ENCODE data around the gene NOP14. TPM values are rescaled to one million over a fixed set of nuclear protein-coding genes. Genes with fewer than 3 reads are reported as not detected.

Gene NOP14
- total RNA-seq, 1 donor from 2014 or later: 28.5 TPM

- H3K36me3 Mint-ChIP-seq: peaks cover 22% of the 10 kb centered on the region
- H3K27ac Mint-ChIP-seq: no peak overlapping the region
- H3K9me3 Mint-ChIP-seq: no peaks in the 10 kb centered on the region
- DNase-seq (ENCODE audit: low spot score in 2 of 2, unreplicated experiment in 2 of 2): peak in 1 of 2 experiments; percentile 20
- no peak overlapping the region for H3K4me3 Mint-ChIP-seq
- TF ChIP-seq, protein P1, sequence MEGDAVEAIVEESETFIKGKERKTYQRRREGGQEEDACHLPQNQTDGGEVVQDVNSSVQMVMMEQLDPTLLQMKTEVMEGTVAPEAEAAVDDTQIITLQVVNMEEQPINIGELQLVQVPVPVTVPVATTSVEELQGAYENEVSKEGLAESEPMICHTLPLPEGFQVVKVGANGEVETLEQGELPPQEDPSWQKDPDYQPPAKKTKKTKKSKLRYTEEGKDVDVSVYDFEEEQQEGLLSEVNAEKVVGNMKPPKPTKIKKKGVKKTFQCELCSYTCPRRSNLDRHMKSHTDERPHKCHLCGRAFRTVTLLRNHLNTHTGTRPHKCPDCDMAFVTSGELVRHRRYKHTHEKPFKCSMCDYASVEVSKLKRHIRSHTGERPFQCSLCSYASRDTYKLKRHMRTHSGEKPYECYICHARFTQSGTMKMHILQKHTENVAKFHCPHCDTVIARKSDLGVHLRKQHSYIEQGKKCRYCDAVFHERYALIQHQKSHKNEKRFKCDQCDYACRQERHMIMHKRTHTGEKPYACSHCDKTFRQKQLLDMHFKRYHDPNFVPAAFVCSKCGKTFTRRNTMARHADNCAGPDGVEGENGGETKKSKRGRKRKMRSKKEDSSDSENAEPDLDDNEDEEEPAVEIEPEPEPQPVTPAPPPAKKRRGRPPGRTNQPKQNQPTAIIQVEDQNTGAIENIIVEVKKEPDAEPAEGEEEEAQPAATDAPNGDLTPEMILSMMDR (IDR thresholded peaks at IDR 0.05; ENCODE audit: unreplicated experiment): no peak
- H3K4me1 Mint-ChIP-seq: peaks cover 13% of the 10 kb centered on the region
- no peaks in the 10 kb centered on the region for H3K27me3 Mint-ChIP-seq (ENCODE audit: low read depth)
Measured at GRCh38 chr4:2930758-2931511, 32.3 kb downstream of the NOP14 start.

- DNase-seq (ENCODE audit: low spot score in 2 of 2, unreplicated experiment in 2 of 2): peak in 1 of 2 experiments; percentile 12
- Mint-ChIP-seq H3K27ac (no peak overlapping the region), H3K4me1 (peaks cover 7% of the 10 kb centered on the region), H3K4me3 (no peak overlapping the region), H3K36me3 (peaks cover 22% of the 10 kb centered on the region), H3K27me3 (ENCODE audit: low read depth) (no peaks in the 10 kb centered on the region), H3K9me3 (no peaks in the 10 kb centered on the region)
- TF ChIP-seq, protein P1 (IDR thresholded peaks at IDR 0.05; ENCODE audit: unreplicated experiment): no peak
Measured at GRCh38 chr4:2930135-2930757, 33.0 kb downstream of the NOP14 start.

DNA sequence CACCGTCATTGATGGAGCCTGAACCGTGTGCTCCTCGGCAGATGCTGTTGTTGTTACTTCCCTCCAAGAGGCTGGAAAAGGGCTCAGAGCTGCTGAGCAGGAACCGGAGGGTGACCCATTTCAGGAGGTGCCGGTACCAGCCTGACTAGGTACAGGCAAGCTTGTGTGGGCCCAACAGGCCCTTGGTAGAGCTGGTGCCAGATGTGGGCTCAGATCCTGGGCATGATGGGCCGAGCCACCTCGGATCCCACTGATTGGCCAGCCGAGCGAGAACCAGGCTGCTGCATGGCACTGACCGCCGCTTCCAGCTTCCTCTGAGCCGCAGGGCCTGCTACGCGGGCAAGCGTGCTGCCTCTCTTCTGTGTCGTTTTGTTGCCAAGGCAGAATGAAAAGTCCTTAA is 33.7 kb downstream of the NOP14 start:
- Mint-ChIP-seq H3K27ac (no peak overlapping the region), H3K36me3 (peaks cover 22% of the 10 kb centered on the region), H3K4me3 (no peak overlapping the region), H3K27me3 (ENCODE audit: low read depth) (no peaks in the 10 kb centered on the region), H3K4me1 (peaks cover 7% of the 10 kb centered on the region), H3K9me3 (no peaks in the 10 kb centered on the region)
- peak in 1 of 2 experiments; percentile 7 for DNase-seq (ENCODE audit: low spot score in 2 of 2, unreplicated experiment in 2 of 2)
- TF ChIP-seq, protein P1 (IDR thresholded peaks at IDR 0.05; ENCODE audit: unreplicated experiment): no peak

GRCh38 chr4:2928242-2929176 is 34.7 kb downstream of the NOP14 start:
- peak overlapping the region; percentile 71 for H3K27ac Mint-ChIP-seq

DNA sequence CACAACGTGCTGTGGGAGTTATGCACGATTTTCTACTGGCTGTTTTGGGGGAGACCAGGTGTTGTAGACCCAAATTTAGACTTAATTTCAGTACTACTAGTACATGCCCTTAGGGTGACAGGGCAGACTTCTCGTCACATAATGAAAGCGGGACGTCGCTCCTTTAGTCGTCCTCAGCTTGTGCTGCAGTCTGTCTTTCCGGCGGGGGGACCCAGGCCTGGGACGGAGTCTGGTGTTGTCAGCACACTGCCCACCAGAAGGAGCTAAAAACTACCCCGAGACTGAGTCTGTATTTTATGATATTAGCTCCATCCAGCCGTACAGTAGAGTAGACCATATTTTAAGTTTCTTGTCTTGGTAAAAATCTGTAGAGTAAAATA is 35.5 kb downstream of the NOP14 start:
- H3K4me1 Mint-ChIP-seq: no peaks in the 10 kb centered on the region
- no peaks in the 10 kb centered on the region for H3K27me3 Mint-ChIP-seq (ENCODE audit: low read depth)
- TF ChIP-seq, protein P1 (IDR thresholded peaks at IDR 0.05; ENCODE audit: unreplicated experiment): no peak
- DNase-seq (ENCODE audit: low spot score in 2 of 2, unreplicated experiment in 2 of 2): peak in 1 of 2 experiments; percentile 16
- no peak overlapping the region for H3K4me3 Mint-ChIP-seq
- no peak overlapping the region for H3K27ac Mint-ChIP-seq
- no peaks in the 10 kb centered on the region for H3K9me3 Mint-ChIP-seq
- H3K36me3 Mint-ChIP-seq: peaks cover 27% of the 10 kb centered on the region

More at GRCh38 chr4:2928242-2929176, 34.7 kb downstream of the NOP14 start:
- Mint-ChIP-seq H3K27me3 (ENCODE audit: low read depth) (no peaks in the 10 kb centered on the region), H3K36me3 (peaks cover 23% of the 10 kb centered on the region), H3K4me1 (peaks cover 7% of the 10 kb centered on the region), H3K4me3 (no peak overlapping the region), H3K9me3 (no peaks in the 10 kb centered on the region)
- TF ChIP-seq, protein P1 (IDR thresholded peaks at IDR 0.05; ENCODE audit: unreplicated experiment): no peak
- DNase-seq (ENCODE audit: low spot score in 2 of 2, unreplicated experiment in 2 of 2): peak in 1 of 2 experiments; percentile 12

Data from mesothelial cell of epicardium (in vitro differentiated cells).